ENCODE data around the gene TTN.

GRCh38 chr2:178499640-178500039, 307.6 kb downstream of the TTN start:
- TF ChIP-seq EZH2phosphoT487 (IDR thresholded peaks at IDR 0.05; ENCODE audit: low read depth) (no peak), CTCF (IDR thresholded peaks at IDR 0.05; ENCODE audit: low read depth, low read length) (no peak)

Data from OCI-LY3 (cell line).